Measurements from ENCODE around the gene CLCN4.

CLCN4 gene

GRCh38 chrX:10177004-10177396 is 20.2 kb downstream of the CLCN4 start:
- TF ChIP-seq CTCF (IDR thresholded peaks at IDR 0.05; ENCODE audit: borderline replicate concordance, insufficient read depth, low read depth, low read length): no peak
- no peak overlapping the region for H3K4me3 ChIP-seq (ENCODE audit: low read depth, low read length)

- no peak overlapping the region for H3K4me3 ChIP-seq (ENCODE audit: low read depth, low read length)
- TF ChIP-seq CTCF (IDR thresholded peaks at IDR 0.05; ENCODE audit: borderline replicate concordance, insufficient read depth, low read depth, low read length): no peak
Observed at GRCh38 chrX:10177601-10178000, 20.8 kb downstream of the CLCN4 start.

- H3K4me3 ChIP-seq (ENCODE audit: low read depth, low read length): no peak overlapping the region
- TF ChIP-seq CTCF (IDR thresholded peaks at IDR 0.05; ENCODE audit: borderline replicate concordance, insufficient read depth, low read depth, low read length): no peak
Observed at GRCh38 chrX:10178866-10179463, 22.2 kb downstream of the CLCN4 start.

- TF ChIP-seq CTCF (IDR thresholded peaks at IDR 0.05; ENCODE audit: borderline replicate concordance, insufficient read depth, low read depth, low read length): no peak
- no peak overlapping the region for H3K4me3 ChIP-seq (ENCODE audit: low read depth, low read length)
Observed at GRCh38 chrX:10183760-10184159, 27.0 kb downstream of the CLCN4 start.

- no peak for TF ChIP-seq CTCF (IDR thresholded peaks at IDR 0.05; ENCODE audit: borderline replicate concordance, insufficient read depth, low read depth, low read length)
- H3K4me3 ChIP-seq (ENCODE audit: low read depth, low read length): no peak overlapping the region
Observed at GRCh38 chrX:10184411-10184810, 27.6 kb downstream of the CLCN4 start.

GRCh38 chrX:10186355-10186754 is 29.6 kb downstream of the CLCN4 start:
- TF ChIP-seq CTCF (IDR thresholded peaks at IDR 0.05; ENCODE audit: borderline replicate concordance, insufficient read depth, low read depth, low read length): no peak
- H3K4me3 ChIP-seq (ENCODE audit: low read depth, low read length): no peak overlapping the region

GRCh38 chrX:10187421-10187820 is 30.6 kb downstream of the CLCN4 start:
- no peak overlapping the region for H3K4me3 ChIP-seq (ENCODE audit: low read depth, low read length)
- TF ChIP-seq CTCF (IDR thresholded peaks at IDR 0.05; ENCODE audit: borderline replicate concordance, insufficient read depth, low read depth, low read length): no peak

Data from GM12875 (cell line).